ENCODE results near the gene MED26. TPM values are rescaled to one million over a fixed set of nuclear protein-coding genes. Genes with fewer than 3 reads are reported as not detected.
"Not testable (repeated sequence)": the region's sequence is repeated elsewhere in the genome, so short reads cannot be mapped to it uniquely, and the experiment has no call there.

MED26 gene
- 11.7 and 11.8 TPM in 2 replicates for total RNA-seq
- long read RNA-seq = 0 reads

- Mint-ChIP-seq H3K9me3 (no peaks in the 10 kb centered on the region), H3K27me3 (ENCODE audit: low read depth) (no peaks in the 10 kb centered on the region), H3K36me3 (ENCODE audit: low read depth) (peaks cover 5% of the 10 kb centered on the region), H3K4me3 (peak within 1 kb of the TSS; percentile 99), H3K4me1 (peaks cover 27% of the 10 kb centered on the region), H3K27ac (ENCODE audit: unreplicated experiment) (peak within 1 kb of the TSS; percentile 99)
- TF ChIP-seq CTCF (conservative IDR thresholded peaks at IDR 0.05) = no peak
- DNase-seq (ENCODE audit: low read depth, low spot score) = peak; percentile 93
Observed at GRCh38 chr19:16628183-16628983, at the start of gene MED26. Gene MED26, minus strand, starts transcription at chr19:16628204. Its CDS starts 261 bp downstream, at chr19:16627943.

GRCh38 chr19:16677055-16677454, 49.1 kb upstream of the MED26 start:
- Mint-ChIP-seq H3K27me3 (ENCODE audit: low read depth) (no peaks in the 10 kb centered on the region), H3K36me3 (ENCODE audit: low read depth) (peaks cover 8% of the 10 kb centered on the region), H3K4me1 (no peaks in the 10 kb centered on the region), H3K27ac (ENCODE audit: unreplicated experiment) (no peak overlapping the region), H3K9me3 (peaks cover 3% of the 10 kb centered on the region), H3K4me3 (no peak overlapping the region)
- no peak for TF ChIP-seq CTCF (conservative IDR thresholded peaks at IDR 0.05)
- no peak for DNase-seq (ENCODE audit: low read depth, low spot score)

- no peak overlapping the region for H3K27ac Mint-ChIP-seq (ENCODE audit: unreplicated experiment)
- no peak overlapping the region for H3K4me3 Mint-ChIP-seq
- peaks cover 5% of the 10 kb centered on the region for H3K36me3 Mint-ChIP-seq (ENCODE audit: low read depth)
Observed at GRCh38 chr19:16676101-16676798, 48.2 kb upstream of the MED26 start.

GRCh38 chr19:16673839-16674238, 45.8 kb upstream of the MED26 start:
- not testable (repeated sequence) for H3K4me1 Mint-ChIP-seq; H3K27me3 Mint-ChIP-seq (ENCODE audit: low read depth); H3K9me3 Mint-ChIP-seq; H3K36me3 Mint-ChIP-seq (ENCODE audit: low read depth); DNase-seq (ENCODE audit: low read depth, low spot score); H3K27ac Mint-ChIP-seq (ENCODE audit: unreplicated experiment); H3K4me3 Mint-ChIP-seq

More at GRCh38 chr19:16676101-16676798, 48.2 kb upstream of the MED26 start:
- no peaks in the 10 kb centered on the region for H3K27me3 Mint-ChIP-seq (ENCODE audit: low read depth)
- no peak for DNase-seq (ENCODE audit: low read depth, low spot score)
- TF ChIP-seq CTCF (conservative IDR thresholded peaks at IDR 0.05) = no peak
- no peaks in the 10 kb centered on the region for H3K4me1 Mint-ChIP-seq
- H3K9me3 Mint-ChIP-seq = peaks cover 2% of the 10 kb centered on the region

- Mint-ChIP-seq H3K27me3 (ENCODE audit: low read depth) (no peaks in the 10 kb centered on the region), H3K9me3 (no peaks in the 10 kb centered on the region), H3K4me3 (no peak overlapping the region), H3K4me1 (no peaks in the 10 kb centered on the region), H3K36me3 (ENCODE audit: low read depth) (no peaks in the 10 kb centered on the region), H3K27ac (ENCODE audit: unreplicated experiment) (no peak overlapping the region)
- no peak for TF ChIP-seq CTCF (conservative IDR thresholded peaks at IDR 0.05)
- DNase-seq (ENCODE audit: low read depth, low spot score) = no peak
Observed at GRCh38 chr19:16673231-16673630, 45.2 kb upstream of the MED26 start.

Measured in neural crest cell (in vitro differentiated cells).